ENCODE data around the gene ACACB.

ACACB gene

DNA sequence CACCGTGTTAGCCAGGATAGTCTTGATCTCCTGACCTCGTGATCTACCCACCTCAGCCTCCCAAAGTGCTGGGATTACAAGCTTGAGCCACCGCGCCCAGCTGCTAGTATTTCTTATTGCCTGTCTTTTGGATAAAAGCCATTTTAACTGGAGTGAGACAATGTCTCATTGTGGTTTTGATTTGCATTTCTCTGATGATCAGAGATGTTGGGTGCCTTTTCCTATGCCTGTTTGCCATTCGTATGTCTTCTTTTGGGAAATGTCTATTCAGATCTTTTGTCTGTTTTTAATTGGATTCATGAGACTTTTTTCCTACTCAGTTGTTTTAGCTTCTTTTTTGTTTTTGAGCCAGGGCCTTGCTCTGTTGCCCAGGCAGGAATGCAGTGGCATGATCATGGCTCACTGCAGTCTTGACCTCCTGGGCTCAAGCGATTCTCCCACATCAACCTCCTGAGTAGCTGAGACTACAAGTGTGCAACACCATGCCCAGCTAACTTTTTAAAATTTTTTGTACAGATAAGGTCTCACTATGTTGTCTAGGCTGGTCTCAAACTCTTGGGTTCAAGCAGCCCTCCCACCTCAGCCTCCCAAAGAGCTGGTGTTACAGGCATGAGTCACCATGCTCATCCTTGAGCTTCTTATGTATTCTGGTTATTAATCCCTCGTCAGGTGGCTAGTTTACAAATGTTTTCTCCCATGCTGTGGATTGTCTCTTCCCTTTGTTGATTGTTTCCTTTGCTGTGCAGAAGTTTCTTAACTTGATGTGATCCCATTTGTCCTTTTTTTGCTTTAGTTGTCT is 65.9 kb downstream of the ACACB start:
- no peak for DNase-seq

DNA sequence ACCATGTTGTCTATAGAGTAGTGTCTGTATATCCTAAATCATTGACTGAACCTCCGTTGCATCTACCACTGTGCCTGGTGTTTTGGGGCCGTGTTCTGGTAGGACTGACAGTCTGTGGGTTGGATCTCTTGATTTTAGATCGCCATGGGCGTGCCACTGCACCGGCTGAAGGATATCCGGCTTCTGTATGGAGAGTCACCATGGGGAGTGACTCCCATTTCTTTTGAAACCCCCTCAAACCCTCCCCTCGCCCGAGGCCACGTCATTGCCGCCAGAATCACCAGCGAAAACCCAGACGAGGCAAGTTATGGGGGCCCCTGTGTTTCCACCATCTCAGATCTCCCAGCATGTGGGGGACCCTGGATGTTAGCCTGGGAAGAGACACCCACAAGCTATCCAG is 69.1 kb downstream of the ACACB start:
- no peak for DNase-seq

DNA sequence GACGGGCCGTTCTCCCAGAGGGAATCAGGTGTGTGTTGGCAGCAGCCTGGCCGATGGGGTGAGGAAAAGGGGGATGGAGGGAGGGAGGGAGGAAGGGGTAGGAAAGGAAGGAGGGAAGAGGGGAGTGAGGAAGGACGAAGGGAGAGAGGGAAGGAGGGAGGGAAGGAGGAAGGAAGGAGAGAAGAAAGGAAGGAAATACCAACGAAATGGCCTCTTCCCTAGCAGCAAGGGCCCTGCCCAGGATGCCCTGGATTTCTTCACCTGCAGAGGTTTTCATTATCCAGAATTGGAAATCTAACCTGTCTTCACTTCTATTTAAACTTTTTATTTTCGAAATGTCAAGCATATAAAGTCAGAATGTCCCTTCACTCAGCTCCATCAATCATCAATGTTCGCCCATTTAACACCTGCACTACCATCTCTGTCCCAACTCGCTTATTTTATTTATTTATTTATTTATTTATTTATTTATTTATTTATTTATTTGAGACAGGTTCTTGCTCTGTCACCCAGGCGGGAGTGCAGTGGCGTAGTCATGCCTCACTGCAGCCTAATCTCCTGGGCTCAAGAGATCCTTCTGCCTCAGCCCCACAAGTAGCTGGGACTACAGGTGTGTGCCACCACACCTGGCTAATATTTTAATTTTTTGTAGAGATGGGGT is 70.7 kb downstream of the ACACB start:
- DNase-seq = no peak

DNA sequence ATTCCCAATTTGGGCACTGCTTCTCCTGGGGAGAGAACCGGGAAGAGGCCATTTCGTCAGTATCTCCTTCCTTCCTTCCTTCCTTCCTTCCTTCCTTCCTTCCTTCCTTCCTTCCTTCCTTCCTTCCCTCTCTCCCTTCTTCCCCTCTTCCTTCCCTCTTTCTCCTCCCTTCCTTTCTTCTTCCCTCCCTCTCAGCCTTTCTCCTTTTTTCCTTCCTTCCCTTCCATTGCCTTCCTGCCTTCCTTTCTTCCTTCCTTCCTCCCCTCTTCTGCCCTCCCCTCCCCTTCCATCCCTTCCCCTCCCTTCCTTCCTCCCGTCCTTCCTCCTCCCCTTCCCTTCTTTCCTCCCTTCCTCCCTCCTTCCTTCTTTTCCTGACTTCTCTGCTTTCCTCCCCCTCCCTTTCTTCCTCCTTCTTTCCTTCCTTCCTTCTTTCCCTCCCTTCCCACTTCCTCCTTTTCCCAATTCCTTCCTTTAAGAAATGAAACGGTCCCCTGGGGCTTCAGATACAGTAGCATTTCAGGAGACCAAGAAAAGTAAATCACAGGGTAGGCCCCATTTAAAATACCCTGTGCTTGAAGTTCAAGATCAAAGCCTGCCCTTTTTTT is 71.8 kb downstream of the ACACB start:
- no peak for DNase-seq

DNA sequence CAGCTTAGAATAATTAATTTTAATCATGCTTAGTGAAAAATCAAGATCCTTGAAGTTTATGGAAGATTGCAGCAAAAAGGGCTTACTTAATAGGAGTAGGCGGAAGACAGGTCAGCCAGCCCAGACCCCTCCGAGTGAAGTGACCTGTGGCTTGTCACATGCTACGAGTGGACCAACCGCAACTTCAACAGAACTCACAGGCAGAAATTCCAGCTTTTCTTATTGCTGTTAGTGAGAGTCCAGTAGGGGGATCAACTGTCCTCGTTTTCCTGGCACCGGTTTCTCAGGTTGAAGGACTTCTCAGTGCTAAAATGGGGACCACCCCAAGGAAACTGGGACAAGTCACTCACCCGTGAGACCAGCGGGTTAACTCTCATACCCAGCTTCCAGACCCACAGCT is 72.9 kb downstream of the ACACB start:
- DNase-seq = no peak

DNA sequence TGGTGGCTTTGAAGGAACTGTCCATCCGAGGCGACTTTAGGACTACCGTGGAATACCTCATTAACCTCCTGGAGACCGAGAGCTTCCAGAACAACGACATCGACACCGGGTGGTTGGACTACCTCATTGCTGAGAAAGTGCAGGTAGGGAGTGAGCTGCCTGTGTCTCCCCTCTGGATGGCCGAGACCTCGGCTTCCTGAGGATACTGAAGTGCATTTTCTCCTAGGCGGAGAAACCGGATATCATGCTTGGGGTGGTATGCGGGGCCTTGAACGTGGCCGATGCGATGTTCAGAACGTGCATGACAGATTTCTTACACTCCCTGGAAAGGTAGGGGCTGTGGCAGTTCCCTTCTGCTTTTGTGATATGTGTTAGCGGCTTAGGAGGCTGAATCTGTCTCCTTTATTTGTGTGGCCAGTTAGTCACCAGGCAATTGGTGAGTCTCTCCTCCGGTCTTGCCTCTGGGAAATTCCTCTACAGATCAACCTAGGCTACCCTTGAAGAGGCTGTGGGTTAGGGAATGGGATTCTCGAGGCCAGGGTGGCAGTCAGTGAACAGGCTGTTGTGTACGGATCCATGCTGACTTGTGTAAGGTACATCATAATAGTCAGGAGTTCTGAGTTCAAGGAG is 75.3 kb downstream of the ACACB start:
- no peak for DNase-seq

DNA sequence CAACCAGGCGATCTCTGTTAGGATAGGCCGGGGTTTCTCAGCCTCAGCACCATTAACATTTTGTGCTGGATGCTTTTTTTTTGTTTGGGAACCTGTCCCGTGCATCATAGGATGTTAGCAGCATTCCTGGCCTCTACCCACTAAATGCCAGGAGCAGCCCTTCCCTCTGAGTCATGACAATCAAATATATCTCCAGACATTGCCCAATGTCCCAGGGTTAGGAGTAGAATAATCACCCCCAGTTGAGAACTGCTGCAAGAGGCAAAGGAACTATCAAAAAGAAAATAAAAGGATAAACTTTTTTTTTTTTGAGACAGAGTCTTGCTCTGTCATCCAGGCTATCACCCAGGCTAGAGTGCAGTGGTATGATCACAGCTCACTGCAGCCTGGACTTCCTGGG is 76.0 kb downstream of the ACACB start:
- no peak for DNase-seq

DNA sequence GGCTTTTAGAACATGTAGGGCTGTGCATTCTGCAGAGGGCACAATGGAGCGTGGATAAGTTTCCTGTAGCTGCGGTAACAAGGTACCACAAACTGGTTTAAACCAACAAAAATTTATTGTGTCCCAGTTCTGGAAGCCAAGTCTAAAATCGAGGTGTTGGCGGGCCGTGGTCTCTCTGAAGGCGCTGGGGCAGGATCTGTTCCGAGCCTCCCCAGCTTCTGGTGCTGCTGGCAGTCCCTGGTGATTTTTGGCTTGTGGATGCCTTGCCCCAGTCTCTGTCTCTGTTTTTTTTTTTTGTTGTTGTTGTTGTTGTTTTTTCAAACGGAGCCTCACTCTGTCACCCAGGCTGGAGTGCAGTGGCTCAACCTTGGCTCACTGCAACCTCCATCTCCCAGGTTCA is 77.5 kb downstream of the ACACB start:
- DNase-seq = no peak

DNA sequence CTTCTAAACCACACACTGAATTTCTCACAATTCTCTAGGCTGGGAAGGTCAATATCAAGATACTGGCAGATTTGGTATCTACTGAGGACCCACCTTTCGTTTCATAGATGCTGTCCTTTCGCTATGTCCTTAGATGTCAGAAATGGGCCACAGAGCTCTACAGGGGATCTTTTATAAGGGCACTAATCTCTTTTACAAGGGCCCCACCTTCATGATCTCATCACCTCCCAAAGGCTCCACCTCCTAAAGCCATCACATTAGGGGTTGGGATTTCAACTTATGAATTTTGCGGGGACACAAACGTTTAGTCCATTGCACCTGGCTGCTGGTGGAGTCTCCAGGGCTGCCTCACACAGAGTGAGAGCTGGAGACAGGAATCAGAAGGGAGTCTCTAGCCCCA is 79.9 kb downstream of the ACACB start:
- DNase-seq = no peak

DNA sequence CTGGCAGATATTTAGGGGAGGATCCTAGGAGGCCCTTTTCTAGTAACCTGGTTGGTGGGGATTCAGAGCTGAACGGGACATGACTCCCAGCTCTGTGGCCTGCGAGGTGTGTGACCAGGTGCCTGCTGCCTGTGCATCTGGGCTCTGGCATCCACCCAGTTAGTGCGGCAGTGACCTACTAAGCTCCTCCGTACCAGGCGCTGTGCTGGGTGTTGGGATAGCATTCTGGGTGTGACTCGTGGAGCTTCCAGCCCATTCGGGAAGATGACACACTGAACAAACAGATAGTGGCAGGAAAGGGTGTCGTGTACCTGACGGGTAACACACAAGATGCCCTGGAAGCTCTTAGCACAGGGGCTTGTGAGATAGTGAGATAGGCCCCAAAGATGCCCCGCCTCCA is 80.9 kb downstream of the ACACB start:
- DNase-seq = no peak

DNA sequence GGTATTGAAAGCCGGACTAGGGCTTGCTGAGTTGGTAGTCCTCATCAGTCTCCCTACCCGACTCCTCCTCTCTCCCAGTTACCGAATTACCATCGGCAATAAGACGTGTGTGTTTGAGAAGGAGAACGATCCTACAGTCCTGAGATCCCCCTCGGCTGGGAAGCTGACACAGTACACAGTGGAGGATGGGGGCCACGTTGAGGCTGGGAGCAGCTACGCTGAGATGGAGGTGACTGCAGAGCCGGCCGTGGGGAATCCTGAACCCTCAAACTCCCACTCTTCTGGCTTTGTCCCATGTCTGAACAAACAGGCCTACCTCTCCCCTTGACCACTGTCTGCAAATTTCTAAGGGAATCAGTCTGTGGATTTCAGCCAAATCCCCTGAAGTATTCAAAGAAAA is 82.9 kb downstream of the ACACB start:
- DNase-seq = no peak

DNA sequence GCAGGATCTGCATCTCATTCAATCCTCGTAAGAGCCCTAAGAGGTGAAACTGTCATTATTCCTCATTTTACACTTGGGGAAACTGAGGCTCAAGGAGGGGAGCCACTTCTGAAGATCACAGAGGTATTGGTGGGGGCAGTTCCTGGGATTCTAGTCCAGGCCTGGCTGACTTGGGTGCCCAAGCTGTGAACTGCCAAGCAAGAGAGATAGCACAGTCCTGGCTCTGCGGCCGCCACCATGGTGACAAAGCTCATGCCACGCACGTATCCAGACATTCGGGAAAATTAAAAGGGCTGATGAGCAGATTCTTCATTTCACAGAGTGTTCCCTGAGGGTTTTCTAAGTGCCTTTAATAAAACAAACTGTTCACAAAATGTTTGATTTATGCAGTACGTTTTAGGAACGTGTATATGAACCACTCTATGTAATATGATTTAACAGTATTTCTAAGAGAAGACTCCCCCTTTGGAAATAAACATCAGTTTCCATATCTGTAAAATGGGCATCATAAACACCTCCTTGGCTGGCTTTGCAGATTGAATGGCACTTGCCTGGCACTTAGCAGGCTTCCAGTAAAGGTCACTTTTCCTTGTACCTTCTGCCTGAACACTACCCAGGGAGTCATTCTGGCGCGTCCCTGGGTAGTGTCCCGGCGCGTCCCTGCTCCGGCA is 84.6 kb downstream of the ACACB start:
- DNase-seq = no peak

DNA sequence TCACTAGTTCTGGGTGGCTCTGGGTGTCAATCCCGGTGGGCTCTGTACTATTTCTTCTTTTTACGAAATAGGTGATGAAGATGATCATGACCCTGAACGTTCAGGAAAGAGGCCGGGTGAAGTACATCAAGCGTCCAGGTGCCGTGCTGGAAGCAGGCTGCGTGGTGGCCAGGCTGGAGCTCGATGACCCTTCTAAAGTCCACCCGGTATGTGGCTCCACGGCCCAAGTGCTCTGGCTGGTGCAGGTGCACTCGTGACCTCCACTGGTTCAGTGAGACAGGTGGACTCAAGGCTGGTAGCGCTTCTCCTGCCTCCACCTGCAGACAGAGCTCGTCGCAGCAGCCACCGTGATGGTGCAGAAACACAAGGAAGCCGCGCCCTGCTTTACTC is 85.1 kb downstream of the ACACB start:
- DNase-seq = no peak

DNA sequence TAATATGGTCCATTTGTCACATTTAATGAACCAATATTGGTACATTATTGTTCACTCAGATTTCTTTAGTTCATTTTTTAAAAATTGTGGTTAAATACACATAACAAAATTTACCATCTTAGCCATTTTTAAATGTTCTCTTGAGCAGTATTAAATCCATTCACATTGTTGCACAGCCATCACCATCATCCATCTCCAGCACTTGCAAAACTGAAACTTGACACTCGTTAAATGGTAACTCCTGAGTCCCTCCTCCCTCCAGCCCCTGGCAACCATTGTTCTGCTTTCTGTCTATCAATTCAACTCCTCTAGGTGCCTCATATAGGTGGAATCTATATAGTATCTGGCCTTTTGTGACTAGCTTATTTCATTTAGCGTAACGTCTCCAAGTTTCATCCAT is 86.4 kb downstream of the ACACB start:
- DNase-seq = no peak

DNA sequence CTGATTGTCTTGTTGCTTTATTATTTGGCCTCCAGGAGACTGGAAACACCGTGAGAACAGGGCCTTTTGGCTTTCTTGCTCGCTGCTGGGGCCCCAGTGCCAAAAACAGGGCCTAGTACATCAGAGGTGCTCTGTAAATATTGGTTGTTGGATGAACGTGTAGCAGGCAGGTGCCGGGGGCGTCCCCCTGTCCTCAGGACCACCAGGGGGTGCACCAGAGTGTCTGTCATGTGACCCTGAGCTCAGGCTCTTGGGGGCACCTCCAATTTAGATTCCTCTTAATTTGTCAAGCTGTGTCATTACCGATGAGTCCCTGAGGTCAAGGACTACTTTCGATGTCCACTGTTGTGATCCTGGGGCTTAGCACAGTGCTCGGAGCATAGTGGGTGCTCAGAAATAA is 87.1 kb downstream of the ACACB start:
- DNase-seq = no peak

DNA sequence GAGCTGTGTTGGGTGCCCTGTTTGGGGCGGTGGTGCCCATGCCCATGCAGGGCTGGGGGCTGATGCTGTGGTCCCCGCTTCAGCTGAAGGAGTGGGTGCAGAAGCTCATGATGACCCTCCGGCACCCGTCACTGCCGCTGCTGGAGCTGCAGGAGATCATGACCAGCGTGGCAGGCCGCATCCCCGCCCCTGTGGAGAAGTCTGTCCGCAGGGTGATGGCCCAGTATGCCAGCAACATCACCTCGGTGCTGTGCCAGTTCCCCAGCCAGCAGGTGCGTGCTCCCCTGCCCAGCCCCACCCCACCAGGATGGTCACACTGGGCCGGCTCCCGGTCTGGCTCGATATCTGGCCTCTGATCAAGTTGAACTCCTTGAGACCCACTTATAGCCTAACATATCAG is 92.7 kb downstream of the ACACB start:
- DNase-seq = no peak

DNA sequence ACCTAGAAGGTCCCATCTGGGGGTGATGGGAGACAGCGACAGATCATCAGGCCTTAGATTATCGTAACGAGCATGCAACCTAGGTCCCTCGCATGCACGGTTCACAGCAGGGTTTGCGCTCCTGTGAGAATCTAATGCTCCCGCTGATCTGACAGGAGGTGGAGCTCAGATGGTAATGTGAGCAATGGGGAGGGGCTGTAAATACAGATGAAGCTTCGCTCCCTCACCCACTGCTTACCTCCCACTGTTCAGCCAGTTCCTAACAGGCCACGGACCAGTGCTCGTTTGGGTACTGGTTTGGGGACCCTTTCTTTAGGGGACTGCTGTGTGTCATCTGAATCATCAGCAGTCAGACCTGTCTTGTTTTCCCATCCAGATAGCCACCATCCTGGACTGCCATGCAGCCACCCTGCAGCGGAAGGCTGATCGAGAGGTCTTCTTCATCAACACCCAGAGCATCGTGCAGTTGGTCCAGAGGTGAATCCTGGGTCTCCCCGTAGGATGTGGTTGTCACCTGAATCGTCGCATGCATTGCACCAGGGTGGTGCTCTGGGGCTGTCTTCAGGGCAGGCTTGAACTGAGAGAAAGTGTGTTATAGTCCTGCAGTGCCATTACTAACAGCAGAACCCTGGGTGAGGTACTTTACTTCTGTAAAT is 96.2 kb downstream of the ACACB start:
- no peak for DNase-seq

DNA sequence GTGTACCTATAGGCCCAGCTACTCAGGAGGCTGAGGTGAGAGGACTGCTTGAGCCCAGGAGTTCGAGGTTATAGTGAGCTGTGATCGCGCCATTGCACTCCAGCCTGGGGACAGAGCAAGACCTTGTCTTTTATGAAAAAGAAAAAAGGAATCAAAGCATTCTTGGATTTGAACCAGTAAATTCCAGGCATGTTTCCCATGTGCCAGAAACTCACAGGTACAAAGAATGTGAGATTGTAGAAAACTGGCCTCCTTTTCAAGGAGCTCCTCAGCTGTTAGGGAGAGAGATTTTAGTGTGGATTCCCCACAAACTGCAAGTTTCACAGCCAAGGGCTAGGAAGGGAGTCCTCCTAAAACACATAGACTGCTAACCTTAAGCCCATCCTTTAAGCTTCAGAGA is 97.7 kb downstream of the ACACB start:
- no peak for DNase-seq

DNA sequence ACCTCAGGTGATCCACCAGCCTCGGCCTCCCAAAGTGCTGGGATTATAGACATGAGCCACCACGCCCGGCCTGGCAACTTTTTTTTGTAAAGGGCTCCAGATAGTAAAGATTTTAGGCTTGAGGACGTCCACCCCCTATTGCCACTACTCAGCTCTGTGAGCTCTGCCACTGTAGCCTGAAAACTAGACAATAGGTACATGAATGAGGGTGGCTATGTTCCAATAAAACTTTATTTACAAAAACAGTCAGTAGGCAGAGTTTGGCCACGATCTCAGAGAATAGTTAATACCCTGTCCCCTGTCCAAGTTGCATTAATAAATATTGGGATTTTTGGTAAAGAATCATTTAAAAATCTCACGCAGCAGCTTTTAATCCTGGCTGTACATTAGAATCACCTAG is 102.6 kb downstream of the ACACB start:
- DNase-seq = no peak

DNA sequence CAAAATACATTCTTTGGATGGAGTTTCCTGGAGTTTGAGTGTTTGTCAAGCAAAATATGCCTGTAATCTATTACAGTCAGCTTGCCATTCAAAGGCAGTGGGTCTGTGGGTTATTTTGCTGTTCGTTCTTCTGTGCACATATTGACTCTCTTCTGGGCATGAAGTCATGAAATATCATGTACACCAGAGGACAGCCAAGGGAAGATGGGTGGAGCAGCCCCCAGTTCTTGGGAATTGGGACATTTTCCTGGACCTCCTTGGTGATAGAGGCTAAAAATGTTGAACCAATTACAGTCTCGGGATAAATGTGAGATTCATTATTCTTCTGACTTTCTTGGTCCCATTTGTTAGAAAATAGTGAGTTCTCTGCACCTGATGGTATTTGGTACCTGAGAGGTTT is 103.6 kb downstream of the ACACB start:
- no peak for DNase-seq

DNA sequence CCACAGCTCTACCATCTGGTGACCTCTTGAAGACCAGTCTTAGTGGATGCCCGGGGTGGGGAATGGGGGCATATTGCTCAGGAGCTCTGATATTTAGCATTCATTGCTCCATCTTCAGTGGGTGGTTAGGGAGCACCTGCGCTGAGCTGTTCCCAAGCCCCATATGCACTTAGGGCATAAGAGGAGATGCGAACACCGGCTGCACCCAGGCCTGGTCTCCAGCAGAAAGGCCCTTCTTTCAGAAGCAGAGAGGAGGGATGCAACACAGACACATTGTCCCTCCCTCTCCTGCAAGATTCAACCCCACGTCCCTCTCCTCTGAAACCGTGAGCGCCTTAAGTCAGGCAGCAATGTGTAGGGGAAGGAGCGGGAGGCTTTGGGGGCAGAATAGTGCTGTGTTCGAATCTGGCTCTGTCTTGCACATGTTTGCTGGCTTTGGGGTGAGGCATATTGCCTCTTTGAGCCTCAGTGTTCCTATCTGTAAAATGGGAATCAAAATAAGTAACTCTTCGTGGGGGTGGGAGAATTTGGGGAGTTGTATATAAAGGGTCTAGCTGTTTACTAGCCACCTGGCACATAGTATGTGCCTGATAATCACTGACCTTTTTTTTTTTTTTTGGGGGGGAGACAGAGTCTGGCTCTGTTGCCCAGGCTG is 105.0 kb downstream of the ACACB start:
- no peak for DNase-seq

DNA sequence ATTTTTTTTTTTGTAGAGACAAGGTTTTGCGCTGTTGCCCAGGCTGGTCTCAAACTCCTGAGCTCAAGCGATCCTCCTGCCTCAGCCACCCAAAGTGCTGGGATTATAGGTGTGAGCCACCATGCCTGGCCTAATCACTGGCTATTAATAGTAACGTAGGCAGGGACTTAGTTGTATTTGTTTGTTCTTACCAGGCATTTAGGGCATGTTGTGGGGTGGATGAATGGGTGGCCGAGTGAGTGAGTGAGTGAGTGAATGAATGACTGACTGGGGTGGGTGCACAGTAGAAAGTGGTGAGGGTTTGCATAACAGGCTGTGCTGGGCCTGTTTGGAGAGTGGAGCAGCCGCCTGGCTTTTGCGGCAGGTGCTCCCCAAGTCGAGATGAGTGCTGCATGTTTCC is 105.7 kb downstream of the ACACB start:
- DNase-seq = no peak
